Measurements from ENCODE around the gene MRAS.

The MRAS gene

DNA sequence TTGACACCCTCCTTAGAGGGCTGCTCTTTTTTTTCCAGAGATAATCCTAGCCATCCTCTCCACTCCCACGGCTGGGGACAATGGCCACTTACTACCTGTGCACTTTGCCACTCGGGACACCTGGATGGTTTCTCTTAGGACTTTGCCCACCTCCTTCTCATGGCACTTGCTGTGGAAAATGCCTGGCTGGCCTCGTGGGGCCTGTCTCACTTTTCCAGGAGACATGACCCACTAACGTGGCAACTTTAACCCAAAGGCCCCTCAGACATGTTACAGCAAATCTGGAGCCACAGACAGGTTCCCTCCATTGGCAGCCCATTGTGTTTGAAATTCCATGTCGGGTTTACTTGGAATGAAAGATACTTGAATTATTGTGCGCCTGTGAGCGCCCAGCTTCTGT, 56.6 kb downstream of the MRAS start:
- Histone ChIP-seq H4K91ac (ENCODE audit: low read length) (no peak overlapping the region), H3K14ac (ENCODE audit: low read length in 2 of 2) (no peak overlapping the region), H3K9ac (ENCODE audit: low read length) (no peak overlapping the region), H3K27ac (ENCODE audit: low read length, poor library complexity, severe bottlenecking) (no peak overlapping the region), H3K27me3 (ENCODE audit: control insufficient read depth in 1 of 2, insufficient read depth in 1 of 2, low read length in 2 of 2) (no peaks in the 10 kb centered on the region), H3K18ac (ENCODE audit: low read depth in 1 of 2, low read length in 2 of 2) (no peak overlapping the region), H2BK15ac (ENCODE audit: low read depth, poor library complexity, severe bottlenecking) (no peak overlapping the region), H3K79me1 (replicated peaks; ENCODE audit: low read length, poor library complexity, severe bottlenecking) (no peaks in the 10 kb centered on the region), H3K36me3 (ENCODE audit: control insufficient read depth in 1 of 2, insufficient read depth in 2 of 2, low read depth in 1 of 2, low read length in 2 of 2) (peaks cover 31 to 59% of the 10 kb centered on the region in 2 experiments), H2AFZ (ENCODE audit: low read depth, low read length) (no peak overlapping the region), H3K4ac (ENCODE audit: low read depth in 1 of 2, low read length in 2 of 2) (no peak overlapping the region), H3K9me3 (ENCODE audit: control insufficient read depth, low read length) (no peaks in the 10 kb centered on the region), H3K23ac (ENCODE audit: low read length in 2 of 2) (no peak overlapping the region), H2BK5ac (ENCODE audit: low read depth, low read length, poor library complexity, severe bottlenecking) (no peak overlapping the region), H2BK12ac (ENCODE audit: low read length in 2 of 2) (no peak overlapping the region), H2AK5ac (ENCODE audit: low read length, severe bottlenecking) (no peak overlapping the region), H4K8ac (ENCODE audit: low read length) (no peak overlapping the region), H2BK120ac (ENCODE audit: low read depth, low read length) (no peak overlapping the region), H3K4me1 (ENCODE audit: control insufficient read depth, insufficient read depth, low read depth, low read length) (no peaks in the 10 kb centered on the region), H3K4me2 (ENCODE audit: low read length, poor library complexity, severe bottlenecking) (no peak overlapping the region), H3K4me3 (ENCODE audit: insufficient read depth in 1 of 2, low read depth in 1 of 2, low read length in 2 of 2) (peak overlapping the region in 1 of 2 experiments; percentile 5)
- 91% methylated on average over 7 of the region's 7 CpGs for WGBS
- DNase-seq = no peak

DNA sequence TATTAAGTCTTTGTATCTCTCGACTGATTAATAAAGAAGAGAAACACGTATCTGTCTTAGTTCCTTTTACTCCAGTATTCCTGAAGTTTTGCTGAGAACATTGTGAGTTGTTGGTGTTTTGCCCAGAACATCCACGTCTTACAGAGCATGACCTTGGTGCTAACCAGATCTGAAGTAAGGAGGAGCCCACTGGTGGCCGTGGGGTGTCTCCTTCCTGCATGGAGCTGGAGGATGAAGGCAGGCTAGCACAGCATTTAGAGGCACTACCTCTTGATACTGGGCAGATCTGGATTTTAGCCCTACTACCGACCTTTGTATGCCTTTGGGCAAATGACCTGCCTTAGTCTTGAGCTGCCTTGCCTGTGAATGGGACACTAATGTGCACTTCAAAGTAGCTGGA, 57.1 kb downstream of the MRAS start:
- Histone ChIP-seq H3K18ac (ENCODE audit: low read depth in 1 of 2, low read length in 2 of 2) (no peak overlapping the region), H3K4ac (ENCODE audit: low read depth in 1 of 2, low read length in 2 of 2) (no peak overlapping the region), H2BK120ac (ENCODE audit: low read depth, low read length) (no peak overlapping the region), H4K91ac (ENCODE audit: low read length) (no peak overlapping the region), H3K79me1 (replicated peaks; ENCODE audit: low read length, poor library complexity, severe bottlenecking) (no peaks in the 10 kb centered on the region), H3K9me3 (ENCODE audit: control insufficient read depth, low read length) (no peaks in the 10 kb centered on the region), H3K4me1 (ENCODE audit: control insufficient read depth, insufficient read depth, low read depth, low read length) (no peaks in the 10 kb centered on the region), H3K23ac (ENCODE audit: low read length in 2 of 2) (no peak overlapping the region), H3K27me3 (ENCODE audit: control insufficient read depth in 1 of 2, insufficient read depth in 1 of 2, low read length in 2 of 2) (no peaks in the 10 kb centered on the region), H2BK12ac (ENCODE audit: low read length in 2 of 2) (no peak overlapping the region), H3K4me3 (ENCODE audit: insufficient read depth in 1 of 2, low read depth in 1 of 2, low read length in 2 of 2) (no peak overlapping the region), H2BK5ac (ENCODE audit: low read depth, low read length, poor library complexity, severe bottlenecking) (no peak overlapping the region), H4K8ac (ENCODE audit: low read length) (no peak overlapping the region), H2AK5ac (ENCODE audit: low read length, severe bottlenecking) (no peak overlapping the region), H3K36me3 (ENCODE audit: control insufficient read depth in 1 of 2, insufficient read depth in 2 of 2, low read depth in 1 of 2, low read length in 2 of 2) (peaks cover 29 to 54% of the 10 kb centered on the region in 2 experiments), H2BK15ac (ENCODE audit: low read depth, poor library complexity, severe bottlenecking) (no peak overlapping the region), H3K27ac (ENCODE audit: low read length, poor library complexity, severe bottlenecking) (no peak overlapping the region), H3K4me2 (ENCODE audit: low read length, poor library complexity, severe bottlenecking) (no peak overlapping the region), H3K9ac (ENCODE audit: low read length) (no peak overlapping the region), H2AFZ (ENCODE audit: low read depth, low read length) (no peak overlapping the region), H3K14ac (ENCODE audit: low read length in 2 of 2) (no peak overlapping the region)
- DNase-seq = no peak
- 90% methylated on average over 5 of the region's 5 CpGs for WGBS

DNA sequence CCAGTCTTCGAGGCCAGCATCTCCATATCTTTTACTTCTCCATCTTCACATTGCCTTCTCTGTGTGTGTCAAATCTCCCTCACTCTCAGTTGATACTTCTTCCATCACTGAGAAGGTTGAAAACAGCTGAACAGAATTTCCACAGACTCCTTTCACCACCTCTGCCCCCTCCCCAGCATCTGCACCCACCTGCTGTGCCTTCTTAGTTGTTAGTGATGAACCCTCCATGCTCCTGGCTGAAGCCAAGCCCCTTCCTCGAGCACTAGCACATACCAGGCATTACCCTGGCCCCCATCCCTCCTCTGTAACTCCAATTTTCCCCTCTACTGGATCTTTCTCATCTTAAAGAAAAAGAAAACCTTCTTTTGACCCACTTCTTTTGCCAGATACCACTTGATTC, 58.2 kb downstream of the MRAS start:
- H3K9ac ChIP-seq (ENCODE audit: low read length) = no peak overlapping the region
- no peak overlapping the region for H3K4ac ChIP-seq (ENCODE audit: low read depth in 1 of 2, low read length in 2 of 2)
- H3K4me2 ChIP-seq (ENCODE audit: low read length, poor library complexity, severe bottlenecking) = no peak overlapping the region
- H2BK5ac ChIP-seq (ENCODE audit: low read depth, low read length, poor library complexity, severe bottlenecking) = no peak overlapping the region
- no peak overlapping the region for H4K91ac ChIP-seq (ENCODE audit: low read length)
- H3K4me1 ChIP-seq (ENCODE audit: control insufficient read depth, insufficient read depth, low read depth, low read length) = peaks cover 3% of the 10 kb centered on the region
- H3K14ac ChIP-seq (ENCODE audit: low read length in 2 of 2) = no peak overlapping the region
- peaks cover 24 to 43% of the 10 kb centered on the region in 2 experiments for H3K36me3 ChIP-seq (ENCODE audit: control insufficient read depth in 1 of 2, insufficient read depth in 2 of 2, low read depth in 1 of 2, low read length in 2 of 2)
- WGBS = 54% methylated on average over 2 of the region's 2 CpGs
- no peak overlapping the region for H3K18ac ChIP-seq (ENCODE audit: low read depth in 1 of 2, low read length in 2 of 2)
- no peaks in the 10 kb centered on the region for H3K79me1 ChIP-seq (replicated peaks; ENCODE audit: low read length, poor library complexity, severe bottlenecking)
- H2BK120ac ChIP-seq (ENCODE audit: low read depth, low read length) = no peak overlapping the region
- H3K23ac ChIP-seq (ENCODE audit: low read length in 2 of 2) = no peak overlapping the region
- no peak overlapping the region for H3K27ac ChIP-seq (ENCODE audit: low read length, poor library complexity, severe bottlenecking)
- no peak overlapping the region for H4K8ac ChIP-seq (ENCODE audit: low read length)
- no peak overlapping the region for H2BK15ac ChIP-seq (ENCODE audit: low read depth, poor library complexity, severe bottlenecking)
- no peak overlapping the region for H3K4me3 ChIP-seq (ENCODE audit: insufficient read depth in 1 of 2, low read depth in 1 of 2, low read length in 2 of 2)
- DNase-seq = no peak
- H3K27me3 ChIP-seq (ENCODE audit: control insufficient read depth in 1 of 2, insufficient read depth in 1 of 2, low read length in 2 of 2) = no peaks in the 10 kb centered on the region
- no peak overlapping the region for H2AK5ac ChIP-seq (ENCODE audit: low read length, severe bottlenecking)
- no peak overlapping the region for H2AFZ ChIP-seq (ENCODE audit: low read depth, low read length)
- H2BK12ac ChIP-seq (ENCODE audit: low read length in 2 of 2) = no peak overlapping the region
- no peaks in the 10 kb centered on the region for H3K9me3 ChIP-seq (ENCODE audit: control insufficient read depth, low read length)

DNA sequence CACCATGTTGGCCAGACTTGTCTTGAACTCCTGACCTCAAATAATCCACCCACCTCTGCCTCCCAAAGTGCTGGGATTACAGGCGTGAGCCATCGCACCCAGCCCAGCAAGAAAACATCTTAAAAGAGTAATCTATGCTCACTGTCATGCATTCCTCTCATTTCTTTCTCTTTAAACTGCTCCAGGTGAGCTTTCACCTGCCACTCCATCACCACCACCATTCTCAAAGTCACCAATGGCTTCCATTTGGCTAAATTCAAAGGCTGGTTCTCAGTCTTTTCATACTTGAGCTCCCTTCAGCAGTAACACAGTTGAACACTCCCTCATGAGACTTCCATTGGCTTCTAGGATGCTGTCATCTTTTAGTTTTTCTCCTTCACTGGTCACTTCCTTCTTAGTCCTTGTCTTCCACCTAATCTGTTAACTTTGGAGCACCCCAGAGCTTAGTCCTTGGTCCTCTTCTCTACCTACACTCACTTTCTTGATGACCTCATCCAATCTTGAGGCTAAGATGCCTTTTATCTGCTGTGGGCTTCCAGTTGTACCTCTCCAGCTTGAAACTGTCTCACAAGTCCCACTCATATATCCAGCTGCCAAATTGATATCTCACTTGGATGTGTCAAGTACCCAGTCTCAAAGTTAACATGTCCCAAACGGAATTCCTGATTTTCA, 59.0 kb downstream of the MRAS start:
- Histone ChIP-seq H3K4me3 (ENCODE audit: insufficient read depth in 1 of 2, low read depth in 1 of 2, low read length in 2 of 2) (no peak overlapping the region), H3K4ac (ENCODE audit: low read depth in 1 of 2, low read length in 2 of 2) (no peak overlapping the region), H3K9me3 (ENCODE audit: control insufficient read depth, low read length) (no peaks in the 10 kb centered on the region), H2BK5ac (ENCODE audit: low read depth, low read length, poor library complexity, severe bottlenecking) (no peak overlapping the region), H3K9ac (ENCODE audit: low read length) (no peak overlapping the region), H2BK120ac (ENCODE audit: low read depth, low read length) (no peak overlapping the region), H2AK5ac (ENCODE audit: low read length, severe bottlenecking) (no peak overlapping the region), H3K23ac (ENCODE audit: low read length in 2 of 2) (no peak overlapping the region), H3K14ac (ENCODE audit: low read length in 2 of 2) (no peak overlapping the region), H4K8ac (ENCODE audit: low read length) (no peak overlapping the region), H2AFZ (ENCODE audit: low read depth, low read length) (no peak overlapping the region), H3K4me2 (ENCODE audit: low read length, poor library complexity, severe bottlenecking) (no peak overlapping the region), H4K91ac (ENCODE audit: low read length) (no peak overlapping the region), H2BK15ac (ENCODE audit: low read depth, poor library complexity, severe bottlenecking) (no peak overlapping the region), H3K79me1 (replicated peaks; ENCODE audit: low read length, poor library complexity, severe bottlenecking) (no peaks in the 10 kb centered on the region), H2BK12ac (ENCODE audit: low read length in 2 of 2) (no peak overlapping the region), H3K36me3 (ENCODE audit: control insufficient read depth in 1 of 2, insufficient read depth in 2 of 2, low read depth in 1 of 2, low read length in 2 of 2) (peaks cover 17 to 35% of the 10 kb centered on the region in 2 experiments), H3K18ac (ENCODE audit: low read depth in 1 of 2, low read length in 2 of 2) (no peak overlapping the region), H3K27me3 (ENCODE audit: control insufficient read depth in 1 of 2, insufficient read depth in 1 of 2, low read length in 2 of 2) (no peaks in the 10 kb centered on the region), H3K4me1 (ENCODE audit: control insufficient read depth, insufficient read depth, low read depth, low read length) (peaks cover 3% of the 10 kb centered on the region), H3K27ac (ENCODE audit: low read length, poor library complexity, severe bottlenecking) (no peak overlapping the region)
- no peak for DNase-seq
- WGBS = 86% methylated on average over 3 of the region's 3 CpGs
